K562 (cell line): Measurements from ENCODE around the gene CDC42EP2. TPM values are rescaled to one million over a fixed set of nuclear protein-coding genes. Genes with fewer than 3 reads are reported as not detected.

Source experiments
- AFF4 ChIP-seq: sonication (generic); formaldehyde crosslinking; IDR thresholded peaks from 2 replicates; pipeline ENCODE4 v1.8.0; 2023; ENCODE audit warnings: mild to moderate bottlenecking, missing genetic modification reagents
- CBX3 ChIP-seq, 2 experiments: IDR thresholded peaks; 1 replicate in 1 of 2; 2 replicates in 1 of 2; pipeline ENCODE4 v1.6.1; 2012; ENCODE audit warnings: inconsistent platforms in 2 of 2, low read length in 2 of 2, borderline replicate concordance in 1 of 2, control low read depth in 1 of 2
- CEBPB ChIP-seq: fragments of 450-650 bp; IDR thresholded peaks from 2 replicates; pipeline ENCODE4 v1.6.1; 2016; ENCODE audit warnings: missing genetic modification characterization, missing compliant biosample characterization
- COPS2 ChIP-seq: fragments of 450-650 bp; conservative IDR thresholded peaks from 2 replicates; pipeline ENCODE4 v1.6.1; 2016; ENCODE audit warnings: mild to moderate bottlenecking, moderate library complexity
- CTBP1 ChIP-seq: fragments of 450-650 bp; IDR thresholded peaks from 2 replicates; pipeline ENCODE4 v1.6.1; 2016; ENCODE audit warnings: borderline replicate concordance
- DPF2 ChIP-seq: fragments of 450-650 bp; IDR thresholded peaks from 2 replicates; pipeline ENCODE4 v1.6.1; 2016
- MYC ChIP-seq, 2 experiments: fragments of 250-450 bp in 1 of 2; sonication (Bioruptor Pico) in 1 of 2; IDR thresholded peaks; 2 replicates each; pipeline versions ENCODE4 v1.5.1 to v1.6.1; 2012 to 2021; ENCODE audit warnings: low read depth in 2 of 2, borderline replicate concordance in 1 of 2, improper control_type of control experiment in 1 of 2, low read length in 1 of 2, mild to moderate bottlenecking in 1 of 2, moderate library complexity in 1 of 2
- NFYB ChIP-seq: IDR thresholded peaks from 2 replicates; pipeline ENCODE4 v1.6.1; 2011; ENCODE audit warnings: mild to moderate bottlenecking, moderate library complexity; ENCODE audit not compliant: insufficient read length; ENCODE audit errors: extremely low read depth
- RB1 ChIP-seq: fragments of 450-650 bp; IDR thresholded peaks from 2 replicates; pipeline ENCODE4 v1.6.1; 2017; ENCODE audit warnings: low read depth, mild to moderate bottlenecking
- RCOR1 ChIP-seq, 2 experiments: IDR thresholded peaks; 2 replicates each; pipeline ENCODE4 v1.6.1; 2012; ENCODE audit warnings: low read depth in 2 of 2, low read length in 2 of 2, borderline replicate concordance in 1 of 2, improper control_type of control experiment in 1 of 2
- SMARCA4 ChIP-seq: fragments of 450-650 bp; IDR thresholded peaks from 2 replicates; pipeline ENCODE4 v1.6.1; 2016
- SMARCB1 ChIP-seq: IDR thresholded peaks from 2 replicates; pipeline ENCODE4 v1.6.1; 2011; ENCODE audit warnings: improper control_type of control experiment, low read depth; ENCODE audit not compliant: insufficient read length
- ZNF174 ChIP-seq: fragments of 250-450 bp; sonication (Bioruptor Pico); IDR thresholded peaks from 2 replicates; pipeline ENCODE4 v1.4.0; 2020; ENCODE audit warnings: mild to moderate bottlenecking
- ZNF253 ChIP-seq: fragments of 250-450 bp; sonication (Bioruptor Pico); conservative IDR thresholded peaks from 2 replicates; pipeline ENCODE4 v1.6.1; 2021; ENCODE audit warnings: mild to moderate bottlenecking
- ZNF318 ChIP-seq, 2 experiments: fragments of 450-650 bp; IDR thresholded peaks; 2 replicates each; pipeline ENCODE4 v1.6.1; 2016; ENCODE audit warnings: mild to moderate bottlenecking in 2 of 2, borderline replicate concordance in 1 of 2, low read depth in 1 of 2, moderate library complexity in 1 of 2
- polyA plus RNA-seq, 8 experiments: library from polyadenylated mRNA; depleted of rRNA in 4 of 8; stranded (reverse) in 5 of 8; unstranded in 3 of 8; fragments of >200 nt; fragmentation: Nextera tagmentation in 2 of 8; fragmentation: Illumina TruSeq in 1 of 8; extraction: Ambion mirVana in 2 of 8; extraction: Trizol in 1 of 8; gene quantifications; 2 replicates each; pipeline versions ENCODE4 v1.2.1 to v1.2.3, GENCODE V29; 2011 to 2014; ENCODE audit warnings: inconsistent platforms in 1 of 8, missing spikeins in 1 of 8
- total RNA-seq, 7 experiments: library from RNA; depleted of rRNA in 6 of 7; stranded (reverse); fragments of >200 nt in 6 of 7; fragmentation: Illumina TruSeq in 2 of 7; extraction: Trizol in 2 of 7; gene quantifications; 2 replicates each; pipeline versions ENCODE4 v1.2.1 to v1.2.3, GENCODE V29; 2011 to 2021; ENCODE audit warnings: low replicate concordance in 1 of 7

Gene CDC42EP2
- total and polyA plus RNA-seq, 9 of the 15 experiments (the other 6 are each of a cell fraction or from before 2014, with no cell fraction given), result 0.27 to 3.5 (median 0.83) TPM; not detected in 1

DNA sequence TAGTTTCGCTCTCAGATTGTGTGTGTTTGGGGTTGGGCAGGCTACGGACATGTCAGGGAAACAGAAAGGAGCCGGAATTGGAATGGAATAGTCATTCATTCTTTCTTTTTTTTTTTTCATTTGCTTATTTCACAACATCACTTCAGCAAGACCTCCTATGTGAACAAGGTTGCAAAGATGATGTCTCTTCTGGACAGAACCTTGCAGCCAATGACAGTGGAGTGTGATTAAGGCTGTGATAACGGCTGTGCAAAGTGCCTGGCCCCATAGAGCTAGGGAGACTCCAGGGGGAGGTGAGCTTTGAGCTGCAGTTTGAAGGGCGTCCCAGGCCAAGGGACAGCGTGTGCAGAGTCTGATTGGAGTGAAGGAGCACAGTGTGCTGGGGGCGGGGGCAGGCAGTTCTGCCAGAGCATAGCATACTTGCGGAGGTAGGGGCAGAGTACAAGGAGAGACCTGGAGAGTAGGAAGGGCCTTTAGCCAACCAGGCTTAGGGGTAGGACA lies 43.2 kb downstream of the CDC42EP2 start (continued):
- TF ChIP-seq MYC (IDR thresholded peaks at IDR 0.05; ENCODE audit: low read depth, low read length) (0 out of 2 replicates have a peak, but pooled peaks have one; percentile 20), MYC (CRISPR knock-in tag; IDR thresholded peaks at IDR 0.05; ENCODE audit: borderline replicate concordance, low read depth) (no peak), CEBPB (tag) (peak; percentile 85), AFF4 (CRISPR knock-in tag) (no peak), RCOR1 (IDR thresholded peaks at IDR 0.05; ENCODE audit: borderline replicate concordance in 1 of 2, low read depth in 2 of 2, low read length in 2 of 2) (peak in 1 of 2 experiments; percentile 59; a peak in 1 of 4 replicates), CTBP1 (peak; percentile 59; the same call in 1 of the 2 replicates), ZNF253 (CRISPR knock-in tag) (no peak), DPF2 (0 out of 2 replicates have a peak, but pooled peaks have one; percentile 48), SMARCB1 (no peak), RB1 (peak; percentile 23; the same call in 1 of the 2 replicates), COPS2 (no peak), SMARCA4 (peak; percentile 31; the same call in 1 of the 2 replicates), NFYB (peak; percentile 59), ZNF318 (IDR thresholded peaks at IDR 0.05; ENCODE audit: borderline replicate concordance in 1 of 2, low read depth in 1 of 2) (no peak), CBX3 (IDR thresholded peaks at IDR 0.05; ENCODE audit: borderline replicate concordance in 1 of 2, low read length in 2 of 2) (no peak), ZNF174 (CRISPR knock-in tag) (no peak)
